Left ventricle myocardium inferior (tissue), 1 donor: ENCODE data around the gene GRB10. TPM values are rescaled to one million over a fixed set of nuclear protein-coding genes. Genes with fewer than 3 reads are reported as not detected.
"Not testable (repeated sequence)": the region's sequence is repeated elsewhere in the genome, so short reads cannot be mapped to it uniquely, and the experiment has no call there.

Experiments
- DNase-seq: peaks from one replicate; pipeline ENCODE4 v3.0.0-alpha.2; 2020
- H3K27ac ChIP-seq: fragments of 200-600 bp; replicated peaks from 2 replicates; pipeline ENCODE4 v1.8.0; 2021
- H3K27me3 ChIP-seq: fragments of 200-600 bp; 2 replicates; pipeline ENCODE4 v1.8.0; 2021; ENCODE audit warnings: low read depth
- H3K36me3 ChIP-seq: fragments of 200-600 bp; 2 replicates; pipeline ENCODE4 v1.8.0; 2021
- H3K4me1 ChIP-seq: fragments of 200-600 bp; 2 replicates; pipeline ENCODE4 v1.8.0; 2021
- H3K4me3 ChIP-seq: fragments of 200-600 bp; 2 replicates; pipeline ENCODE4 v1.8.0; 2021; ENCODE audit warnings: mild to moderate bottlenecking, moderate library complexity
- H3K9me3 ChIP-seq: fragments of 200-600 bp; replicated peaks from 2 replicates; pipeline ENCODE4 v1.8.0; 2021
- intact Hi-C: fragments of 100-400 bp; cut with micrococcal nuclease; formaldehyde crosslinking; loops from one replicate; pipeline ENCODE4 v1.11.0; 2022
- total RNA-seq: library from RNA; stranded (reverse); fragmentation: NEBNext Ultra II Directional; extraction: Animal tissue kit (Norgen Biotek cat#: 25700); gene quantifications from one replicate; pipeline ENCODE4 v1.2.1, GENCODE V29; 2021
- TF ChIP-seq, protein P1 (sequence below): fragments of 200-600 bp; IDR thresholded peaks from 2 replicates; pipeline ENCODE4 v1.8.0; 2021; ENCODE audit warnings: antibody characterized with exemption, mild to moderate bottlenecking, borderline replicate concordance
- donor health status: DM: no; HTN: yes; CAD: no; lungs with severe emphysema.

The GRB10 gene
- total RNA-seq, 1 donor from 2014 or later, result 40.6 TPM

DNA sequence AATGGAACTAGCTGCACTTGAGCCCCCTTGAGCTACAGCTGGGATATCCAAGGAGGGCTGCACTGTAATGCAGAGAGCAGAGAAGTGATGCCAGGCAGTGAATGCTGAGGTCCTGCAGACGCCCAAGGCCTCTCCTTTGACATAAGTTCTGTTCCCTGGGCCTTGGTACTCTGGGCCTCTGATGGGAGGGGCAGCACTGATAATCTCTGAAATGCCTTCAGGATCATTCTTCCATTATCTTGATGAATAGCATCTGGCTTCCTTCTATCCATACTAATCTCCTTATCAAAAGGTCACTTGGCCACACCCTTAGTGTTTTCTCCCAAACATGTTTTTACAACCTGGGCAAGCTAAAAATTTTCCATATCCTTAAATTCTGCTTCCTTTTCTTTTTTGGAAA, 6.9 kb downstream of the GRB10 start:
- H3K4me1 ChIP-seq, result peaks cover 49% of the 10 kb centered on the region

DNA sequence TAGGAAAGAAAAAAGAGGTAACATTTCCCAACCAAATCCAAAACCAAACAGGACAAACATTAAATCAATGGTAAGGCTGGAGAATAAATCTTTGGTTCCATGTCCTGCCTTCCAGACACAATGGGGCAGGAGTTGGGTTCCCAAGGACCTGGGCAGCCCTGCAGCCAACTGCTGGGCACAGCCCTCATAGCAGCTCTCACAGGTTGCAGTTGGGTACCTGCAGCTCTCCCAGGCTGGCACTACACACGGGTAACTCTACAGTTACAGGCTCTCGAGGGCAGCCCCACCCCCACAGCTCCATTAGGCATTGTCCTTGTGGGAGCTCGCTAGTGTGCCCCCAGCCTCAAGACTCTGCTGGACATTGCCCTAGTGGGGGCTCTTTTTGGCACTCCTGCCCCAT, 7.5 kb downstream of the GRB10 start:
- Histone ChIP-seq H3K27ac (no peak overlapping the region), H3K4me1 (peaks cover 49% of the 10 kb centered on the region), H3K4me3 (no peak overlapping the region), H3K27me3 (no peaks in the 10 kb centered on the region), H3K36me3 (no peaks in the 10 kb centered on the region), H3K9me3 (no peaks in the 10 kb centered on the region)
- intact Hi-C loops, result no loop called here
- DNase-seq, result no peak
- TF ChIP-seq, protein P1, sequence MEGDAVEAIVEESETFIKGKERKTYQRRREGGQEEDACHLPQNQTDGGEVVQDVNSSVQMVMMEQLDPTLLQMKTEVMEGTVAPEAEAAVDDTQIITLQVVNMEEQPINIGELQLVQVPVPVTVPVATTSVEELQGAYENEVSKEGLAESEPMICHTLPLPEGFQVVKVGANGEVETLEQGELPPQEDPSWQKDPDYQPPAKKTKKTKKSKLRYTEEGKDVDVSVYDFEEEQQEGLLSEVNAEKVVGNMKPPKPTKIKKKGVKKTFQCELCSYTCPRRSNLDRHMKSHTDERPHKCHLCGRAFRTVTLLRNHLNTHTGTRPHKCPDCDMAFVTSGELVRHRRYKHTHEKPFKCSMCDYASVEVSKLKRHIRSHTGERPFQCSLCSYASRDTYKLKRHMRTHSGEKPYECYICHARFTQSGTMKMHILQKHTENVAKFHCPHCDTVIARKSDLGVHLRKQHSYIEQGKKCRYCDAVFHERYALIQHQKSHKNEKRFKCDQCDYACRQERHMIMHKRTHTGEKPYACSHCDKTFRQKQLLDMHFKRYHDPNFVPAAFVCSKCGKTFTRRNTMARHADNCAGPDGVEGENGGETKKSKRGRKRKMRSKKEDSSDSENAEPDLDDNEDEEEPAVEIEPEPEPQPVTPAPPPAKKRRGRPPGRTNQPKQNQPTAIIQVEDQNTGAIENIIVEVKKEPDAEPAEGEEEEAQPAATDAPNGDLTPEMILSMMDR, result no peak

More for the DNA sequence above, 6.9 kb downstream of the GRB10 start:
- Histone ChIP-seq H3K9me3 (no peaks in the 10 kb centered on the region), H3K36me3 (no peaks in the 10 kb centered on the region), H3K27me3 (no peaks in the 10 kb centered on the region), H3K27ac (no peak overlapping the region), H3K4me3 (no peak overlapping the region)
- intact Hi-C loops, result no loop called here
- TF ChIP-seq, protein P1, result no peak
- DNase-seq, result no peak

DNA sequence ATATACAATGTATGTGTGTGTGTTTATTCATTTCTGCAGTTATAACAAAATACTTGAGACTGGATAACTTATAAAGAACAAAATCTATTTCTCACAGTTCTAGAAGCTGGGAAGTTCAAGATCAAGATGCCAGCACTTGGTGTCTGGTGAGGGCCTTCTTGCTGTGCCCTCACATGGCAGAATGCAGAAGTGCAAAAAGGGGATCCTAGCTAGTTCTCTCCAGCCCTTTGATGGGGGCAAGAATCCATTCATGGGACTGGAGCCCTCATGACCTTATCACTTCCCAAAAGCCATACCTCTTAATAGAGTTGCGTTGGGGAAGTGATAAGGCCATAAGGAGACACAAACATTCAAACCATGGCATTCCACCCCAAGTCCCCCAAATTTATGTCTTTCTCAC, 8.4 kb downstream of the GRB10 start:
- H3K4me1 ChIP-seq, result peaks cover 49% of the 10 kb centered on the region
- TF ChIP-seq, protein P1, result no peak
- intact Hi-C loops, result no loop called here

DNA sequence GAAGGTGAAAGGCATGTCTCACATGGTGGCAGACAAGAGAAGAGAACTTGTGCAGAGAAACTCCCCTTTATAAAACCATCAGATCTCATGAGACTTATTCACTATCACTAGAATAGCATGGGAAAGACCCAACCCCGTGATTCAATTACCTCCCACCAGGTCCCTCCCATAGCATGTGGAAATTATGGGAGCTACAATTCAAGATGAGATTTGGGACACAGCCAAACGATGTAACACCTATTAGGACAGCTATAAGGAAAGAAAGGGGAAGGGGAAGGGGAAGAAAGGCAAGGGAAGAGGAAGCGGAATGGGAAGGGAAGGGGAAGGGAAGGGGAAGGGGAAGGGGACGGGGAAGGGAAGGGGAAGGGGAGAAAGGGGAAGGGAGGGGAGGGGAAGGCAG, 9.6 kb downstream of the GRB10 start:
- H3K9me3 ChIP-seq, H3K27ac ChIP-seq, H3K4me3 ChIP-seq, intact Hi-C loops, H3K27me3 ChIP-seq, DNase-seq, H3K36me3 ChIP-seq: not testable (repeated sequence)
- peaks cover 61% of the 10 kb centered on the region for H3K4me1 ChIP-seq

More for the DNA sequence above, 8.4 kb downstream of the GRB10 start:
- Histone ChIP-seq H3K36me3 (no peaks in the 10 kb centered on the region), H3K27me3 (no peaks in the 10 kb centered on the region), H3K4me3 (no peak overlapping the region), H3K27ac (no peak overlapping the region), H3K9me3 (no peaks in the 10 kb centered on the region)
- DNase-seq, result no peak

DNA sequence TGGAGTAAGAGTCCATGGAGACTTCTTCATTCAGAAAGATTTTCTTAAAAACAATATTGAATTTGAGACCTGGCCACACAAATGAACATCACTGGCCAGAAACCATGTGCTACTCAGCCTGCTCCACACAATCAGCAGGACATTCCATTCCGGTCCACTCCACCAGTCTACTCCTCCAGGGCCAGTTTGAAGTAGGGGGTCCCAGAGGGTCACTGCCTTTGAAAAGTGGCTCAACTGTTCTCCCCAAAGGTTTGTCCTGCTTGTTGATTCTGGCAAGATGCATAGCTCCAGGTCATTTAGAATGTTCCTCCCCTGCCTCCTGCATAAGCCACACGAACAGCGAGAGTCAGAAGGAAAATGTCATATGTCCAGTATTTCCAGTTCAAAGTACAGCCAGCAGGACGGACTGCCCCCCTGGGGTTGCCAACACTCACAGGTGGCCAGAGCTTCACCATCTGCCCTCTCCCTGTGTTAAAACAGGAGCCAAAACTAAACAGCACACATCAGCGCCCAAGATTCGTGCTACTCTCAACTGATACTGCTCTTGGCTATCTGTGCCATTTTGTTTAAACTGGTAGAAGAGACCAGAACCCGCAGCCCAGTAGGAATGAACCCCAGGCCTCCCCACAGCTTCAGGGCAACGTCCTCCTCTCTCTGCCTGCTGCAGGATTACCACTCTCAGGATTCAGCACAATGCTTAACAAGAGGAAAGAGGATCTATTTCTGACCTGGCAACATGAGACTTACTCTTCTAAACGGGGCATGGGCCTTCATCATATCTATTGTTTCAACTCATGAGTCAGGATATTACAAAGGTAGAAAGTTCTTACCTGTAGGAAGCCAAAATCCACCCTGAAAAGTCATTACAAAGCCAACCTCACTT, 11.3 kb downstream of the GRB10 start:
- intact Hi-C loops, result no loop called here
- H3K27me3 ChIP-seq, result no peaks in the 10 kb centered on the region
- no peak for DNase-seq
- H3K9me3 ChIP-seq, result no peaks in the 10 kb centered on the region
- no peaks in the 10 kb centered on the region for H3K36me3 ChIP-seq
- H3K4me1 ChIP-seq, result peaks cover 76% of the 10 kb centered on the region
- no peak overlapping the region for H3K4me3 ChIP-seq
- peak overlapping the region; percentile 63 for H3K27ac ChIP-seq
- TF ChIP-seq, protein P1, result no peak
